CD4-positive, alpha-beta T cell (primary cell): ENCODE data around the gene FKBP1A. TPM values are rescaled to one million over a fixed set of nuclear protein-coding genes. Genes with fewer than 3 reads are reported as not detected.

ENCODE experiments used
- ATAC-seq: fragments of 200-7000 bp; cut with Tn5 transposase; one replicate; pipeline ENCODE4 v1.10.0; 2022; ENCODE audit warnings: mild to moderate bottlenecking; ENCODE audit not compliant: poor library complexity
- CTCF ChIA-PET: fragments of 350-600 bp; sonication (Branson Sonifier 250); formaldehyde crosslinking; loops from one replicate; lab custom pipeline; 2021; ENCODE audit warnings: antibody characterized with exemption, inconsistent platforms; lab: Charles Lee
- POLR2A ChIA-PET: fragments of 350-600 bp; sonication (Branson Sonifier 250); formaldehyde crosslinking; loops from one replicate; lab custom pipeline; 2021; ENCODE audit warnings: antibody characterized with exemption, inconsistent platforms; lab: Charles Lee
- DNase-seq, 14 experiments: peaks; one replicate each; pipeline ENCODE4 v3.0.0-alpha.2; 2013 to 2020; ENCODE audit warnings: mixed read lengths in 2 of 14
- H3K27ac ChIP-seq, 2 donors: one replicate each; pipeline versions ENCODE4 v1.5.1 to v1.7.0; 2013; ENCODE audit warnings: low read length in 2 of 2, low read depth in 1 of 2, mild to moderate bottlenecking in 1 of 2
- H3K27me3 ChIP-seq, 2 experiments: 1 replicate in 1 of 2; 2 replicates in 1 of 2; pipeline versions ENCODE4 v1.6.1 to v1.7.0; 2013; ENCODE audit warnings: low read length in 2 of 2, control low read depth in 1 of 2, mild to moderate bottlenecking in 1 of 2, moderate library complexity in 1 of 2; ENCODE audit not compliant: insufficient read depth in 2 of 2, control insufficient read depth in 1 of 2
- H3K36me3 ChIP-seq: one replicate; pipeline ENCODE4 v1.6.1; 2013; ENCODE audit warnings: low read length, control low read depth; ENCODE audit not compliant: insufficient read depth
- H3K4me1 ChIP-seq: one replicate; pipeline ENCODE4 v1.6.1; 2013; ENCODE audit warnings: low read length, control low read depth; ENCODE audit not compliant: insufficient read depth
- H3K4me3 ChIP-seq: one replicate; pipeline ENCODE4 v1.5.1; 2013; ENCODE audit warnings: mild to moderate bottlenecking, low read length, moderate library complexity
- H3K9me3 ChIP-seq, 2 experiments: 1 replicate in 1 of 2; 2 replicates in 1 of 2; pipeline versions ENCODE4 v1.6.1 to v1.7.0; 2013; ENCODE audit warnings: low read length in 2 of 2, mild to moderate bottlenecking in 2 of 2, control low read depth in 1 of 2, moderate library complexity in 1 of 2; ENCODE audit not compliant: control insufficient read depth in 1 of 2, insufficient read depth in 1 of 2
- H3K27ac Mint-ChIP-seq: one replicate; pipeline ENCODE4 v1.8.0; 2020; ENCODE audit warnings: mixed read lengths
- H3K27me3 Mint-ChIP-seq: one replicate; pipeline ENCODE4 v1.8.0; 2021; ENCODE audit warnings: mixed read lengths
- H3K36me3 Mint-ChIP-seq: one replicate; pipeline ENCODE4 v1.8.0; 2021; ENCODE audit warnings: low read depth, mixed read lengths
- H3K4me1 Mint-ChIP-seq: one replicate; pipeline ENCODE4 v1.8.0; 2021; ENCODE audit warnings: low read depth, mixed read lengths
- H3K4me3 Mint-ChIP-seq: one replicate; pipeline ENCODE4 v1.8.0; 2020; ENCODE audit warnings: mild to moderate bottlenecking, mixed read lengths
- H3K9me3 Mint-ChIP-seq: one replicate; pipeline ENCODE4 v1.8.0; 2020; ENCODE audit warnings: mixed read lengths
- CTCF ChIP-seq: fragments of 200-600 bp; IDR thresholded peaks from one replicate; pipeline ENCODE4 v1.8.0; 2022; ENCODE audit warnings: antibody characterized with exemption, mild to moderate bottlenecking
- intact Hi-C, 2 experiments: fragments of 100-400 bp; cut with DNase I in 1 of 2; cut with micrococcal nuclease in 1 of 2; formaldehyde crosslinking; loops; one replicate each; pipeline versions ENCODE4 v1.15.1 to v1.9.0; 2023 to 2025; cut with DNase I, micrococcal nuclease
- total RNA-seq, 174 experiments: library from RNA in 2 of 174; stranded (reverse) in 2 of 174; gene quantifications; one replicate each; pipeline ENCODE4 v1.2.3 and lab custom pipeline; 2021 to 2026

The FKBP1A gene
- total RNA-seq, 2 experiments from 2014 or later = 43.3 to 45.4 TPM

GRCh38 chr20:1334761-1335160, 58.1 kb downstream of the FKBP1A start:
- H3K9me3 Mint-ChIP-seq = no peaks in the 10 kb centered on the region
- Histone ChIP-seq H3K4me1 (peaks cover 18% of the 10 kb centered on the region), H3K9me3 (no peaks in the 10 kb centered on the region), H3K4me3 (no peak overlapping the region), H3K27me3 (no peaks in the 10 kb centered on the region), H3K36me3 (peaks cover 33% of the 10 kb centered on the region), H3K27ac (no peak overlapping the region)
- peaks cover 60% of the 10 kb centered on the region for H3K4me1 Mint-ChIP-seq
- no peak for TF ChIP-seq CTCF
- H3K4me3 Mint-ChIP-seq = no peak overlapping the region
- ChIA-PET CTCF (interaction anchor here (1.7 kb wide), 1 partner anchor 102 kb away, joined by 6 read pairs; no protein-coding TSS in a partner anchor), POLR2A (no interaction called here)
- intact Hi-C loops = no loop called here
- peaks cover 35% of the 10 kb centered on the region for H3K36me3 Mint-ChIP-seq
- H3K27ac Mint-ChIP-seq = peak overlapping the region; percentile 82
- no peaks in the 10 kb centered on the region for H3K27me3 Mint-ChIP-seq
- DNase-seq = no peak
- no peak for ATAC-seq

GRCh38 chr20:1334370-1334731, 58.5 kb downstream of the FKBP1A start:
- H3K9me3 Mint-ChIP-seq = no peaks in the 10 kb centered on the region
- H3K27ac Mint-ChIP-seq = peak overlapping the region; percentile 82
- Histone ChIP-seq H3K9me3 (no peaks in the 10 kb centered on the region), H3K36me3 (peaks cover 33% of the 10 kb centered on the region), H3K27ac (no peak overlapping the region), H3K27me3 (no peaks in the 10 kb centered on the region), H3K4me3 (no peak overlapping the region), H3K4me1 (peaks cover 18% of the 10 kb centered on the region)
- TF ChIP-seq CTCF = no peak
- ChIA-PET POLR2A (no interaction called here), CTCF (no interaction called here)
- H3K36me3 Mint-ChIP-seq = peaks cover 39% of the 10 kb centered on the region
- no peak overlapping the region for H3K4me3 Mint-ChIP-seq
- H3K4me1 Mint-ChIP-seq = peaks cover 64% of the 10 kb centered on the region
- no peak for DNase-seq
- H3K27me3 Mint-ChIP-seq = no peaks in the 10 kb centered on the region
- no peak for ATAC-seq
- intact Hi-C loops = no loop called here

- DNase-seq = no peak
- H3K36me3 Mint-ChIP-seq = peaks cover 40% of the 10 kb centered on the region
- H3K4me1 ChIP-seq = peaks cover 25% of the 10 kb centered on the region
- ChIA-PET CTCF (no interaction called here), POLR2A (no interaction called here)
- no peak overlapping the region for H3K4me3 Mint-ChIP-seq
- H3K4me1 Mint-ChIP-seq = peaks cover 66% of the 10 kb centered on the region
- H3K9me3 Mint-ChIP-seq = no peaks in the 10 kb centered on the region
- H3K4me3 ChIP-seq = no peak overlapping the region
- TF ChIP-seq CTCF = no peak
- H3K27ac ChIP-seq = no peak overlapping the region
- ATAC-seq = no peak
- H3K27me3 Mint-ChIP-seq = no peaks in the 10 kb centered on the region
- intact Hi-C loops = no loop called here
- H3K9me3 ChIP-seq = no peaks in the 10 kb centered on the region
- no peaks in the 10 kb centered on the region for H3K27me3 ChIP-seq
- H3K36me3 ChIP-seq = peaks cover 33% of the 10 kb centered on the region
- H3K27ac Mint-ChIP-seq = peak overlapping the region; percentile 82
Measured at GRCh38 chr20:1333462-1334369, 59.1 kb downstream of the FKBP1A start.
